Measurements from ENCODE around the gene TMCO6.

DNA sequence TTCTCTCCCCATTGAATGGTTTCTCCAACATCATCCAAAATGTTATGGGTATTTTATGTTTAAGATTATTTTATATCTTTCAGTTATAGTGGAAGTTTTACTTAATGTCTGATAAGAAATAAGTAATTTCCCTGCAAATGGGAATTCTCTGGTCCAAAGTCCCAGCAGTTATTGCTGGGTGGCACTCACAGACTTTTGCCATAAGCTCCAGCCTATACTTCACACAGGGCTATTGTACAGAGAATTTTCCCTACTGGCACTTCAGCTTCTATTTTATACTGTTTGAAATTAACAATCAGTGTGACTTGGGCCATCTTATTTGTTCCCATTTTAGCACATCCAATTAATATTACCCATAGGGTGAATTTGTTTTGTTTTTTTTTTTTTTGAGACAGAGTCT lies 39.2 kb upstream of the TMCO6 start:
- TF ChIP-seq, protein P1, sequence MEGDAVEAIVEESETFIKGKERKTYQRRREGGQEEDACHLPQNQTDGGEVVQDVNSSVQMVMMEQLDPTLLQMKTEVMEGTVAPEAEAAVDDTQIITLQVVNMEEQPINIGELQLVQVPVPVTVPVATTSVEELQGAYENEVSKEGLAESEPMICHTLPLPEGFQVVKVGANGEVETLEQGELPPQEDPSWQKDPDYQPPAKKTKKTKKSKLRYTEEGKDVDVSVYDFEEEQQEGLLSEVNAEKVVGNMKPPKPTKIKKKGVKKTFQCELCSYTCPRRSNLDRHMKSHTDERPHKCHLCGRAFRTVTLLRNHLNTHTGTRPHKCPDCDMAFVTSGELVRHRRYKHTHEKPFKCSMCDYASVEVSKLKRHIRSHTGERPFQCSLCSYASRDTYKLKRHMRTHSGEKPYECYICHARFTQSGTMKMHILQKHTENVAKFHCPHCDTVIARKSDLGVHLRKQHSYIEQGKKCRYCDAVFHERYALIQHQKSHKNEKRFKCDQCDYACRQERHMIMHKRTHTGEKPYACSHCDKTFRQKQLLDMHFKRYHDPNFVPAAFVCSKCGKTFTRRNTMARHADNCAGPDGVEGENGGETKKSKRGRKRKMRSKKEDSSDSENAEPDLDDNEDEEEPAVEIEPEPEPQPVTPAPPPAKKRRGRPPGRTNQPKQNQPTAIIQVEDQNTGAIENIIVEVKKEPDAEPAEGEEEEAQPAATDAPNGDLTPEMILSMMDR (IDR thresholded peaks at IDR 0.05), result no peak
- no peak for TF ChIP-seq POLR2A (IDR thresholded peaks at IDR 0.05)

Data from lower leg skin (tissue), 3 donors.